HL-60 (cell line): Measurements from ENCODE around the gene GXYLT2.
"Not testable (repeated sequence)": the region's sequence is repeated elsewhere in the genome, so short reads cannot be mapped to it uniquely, and the experiment has no call there.

Experiments used
- DNase-seq, 2 experiments: peaks; one replicate each; pipeline ENCODE4 v3.0.0-alpha.2; 2010 to 2020; ENCODE audit warnings: low read depth in 1 of 2, low spot score in 1 of 2
- H3K27ac ChIP-seq: fragments of 250-450 bp; sonication (Bioruptor Pico); replicated peaks from 2 replicates; pipeline ENCODE4 v1.5.1; 2020; ENCODE audit warnings: mild to moderate bottlenecking, moderate library complexity
- H3K27me3 ChIP-seq: fragments of 250-450 bp; sonication (Bioruptor Pico); 2 replicates; pipeline ENCODE4 v1.5.1; 2021; ENCODE audit warnings: mild to moderate bottlenecking, moderate library complexity; ENCODE audit not compliant: insufficient read depth, poor library complexity, severe bottlenecking
- H3K4me3 ChIP-seq: replicated peaks from 2 replicates; pipeline ENCODE4 v1.5.1; 2011; ENCODE audit warnings: mild to moderate bottlenecking, control low read depth, low read length; ENCODE audit not compliant: insufficient read depth
- CTCF ChIP-seq: IDR thresholded peaks from one replicate; pipeline ENCODE4 v1.5.1; 2011; ENCODE audit warnings: low read length, control low read depth, inconsistent platforms; ENCODE audit not compliant: insufficient read depth
- GABPA ChIP-seq: IDR thresholded peaks from 2 replicates; pipeline ENCODE4 v1.6.1; 2012; ENCODE audit warnings: low read depth
- POLR2AphosphoS5 ChIP-seq: IDR thresholded peaks from 2 replicates; pipeline ENCODE4 v1.6.1; 2012; ENCODE audit warnings: low read depth
- SPI1 ChIP-seq: IDR thresholded peaks from 2 replicates; pipeline ENCODE4 v1.6.1; 2012; ENCODE audit warnings: low read depth, mild to moderate bottlenecking, borderline replicate concordance
- TF ChIP-seq, protein P1 (sequence below): IDR thresholded peaks from 2 replicates; pipeline ENCODE4 v1.6.1; 2012; ENCODE audit warnings: low read depth; ENCODE audit not compliant: insufficient replicate concordance

Gene GXYLT2

DNA sequence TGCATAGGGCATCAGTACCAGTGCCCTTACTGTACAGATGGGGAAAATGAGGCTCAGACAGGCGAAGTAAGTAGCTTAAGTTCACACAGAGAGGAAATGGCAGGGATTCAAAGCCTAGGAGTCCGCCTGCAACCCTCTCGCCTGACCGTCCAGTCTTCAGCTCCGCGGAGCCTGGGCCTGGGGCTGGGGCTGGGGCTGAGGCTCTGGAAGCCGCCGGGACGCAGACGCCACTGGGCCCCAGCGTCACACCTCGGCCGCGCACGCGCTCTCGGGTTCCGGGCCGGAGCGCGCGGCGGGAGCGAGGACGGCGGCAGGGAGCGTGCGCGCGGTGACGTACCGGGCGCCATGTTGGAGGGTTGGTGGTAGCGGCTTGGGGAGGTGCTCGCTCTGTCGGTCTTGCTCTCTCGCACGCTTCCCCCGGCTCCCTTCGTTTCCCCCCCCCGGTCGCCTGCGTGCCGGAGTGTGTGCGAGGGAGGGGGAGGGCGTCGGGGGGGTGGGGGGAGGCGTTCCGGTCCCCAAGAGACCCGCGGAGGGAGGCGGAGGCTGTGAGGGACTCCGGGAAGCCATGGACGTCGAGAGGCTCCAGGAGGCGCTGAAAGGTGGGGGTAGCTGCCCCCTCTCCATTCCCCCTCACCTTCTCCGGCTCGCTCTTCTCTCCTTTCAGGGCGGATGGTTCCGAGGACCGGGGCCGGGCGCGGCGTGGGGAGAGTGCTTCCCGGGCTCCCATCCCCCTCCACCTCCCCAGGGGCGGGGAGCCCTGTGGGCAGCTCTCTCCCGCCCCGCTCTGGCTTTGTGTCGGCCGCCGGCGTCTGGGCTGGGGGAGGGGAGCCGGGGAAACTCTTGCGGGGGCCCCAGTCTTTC is 108.9 kb downstream of the GXYLT2 start, which contains the start of gene PPP4R2:
Gene PPP4R2, plus strand, starts transcription at position 339 of the 861 bp plus-strand sequence. Its CDS starts 227 bp downstream, at position 566.
- peak within 1 kb of the TSS; percentile 97 for H3K27ac ChIP-seq
- TF ChIP-seq POLR2AphosphoS5 = peak; percentile 87
- TF ChIP-seq GABPA = no peak
- TF ChIP-seq, protein P1, sequence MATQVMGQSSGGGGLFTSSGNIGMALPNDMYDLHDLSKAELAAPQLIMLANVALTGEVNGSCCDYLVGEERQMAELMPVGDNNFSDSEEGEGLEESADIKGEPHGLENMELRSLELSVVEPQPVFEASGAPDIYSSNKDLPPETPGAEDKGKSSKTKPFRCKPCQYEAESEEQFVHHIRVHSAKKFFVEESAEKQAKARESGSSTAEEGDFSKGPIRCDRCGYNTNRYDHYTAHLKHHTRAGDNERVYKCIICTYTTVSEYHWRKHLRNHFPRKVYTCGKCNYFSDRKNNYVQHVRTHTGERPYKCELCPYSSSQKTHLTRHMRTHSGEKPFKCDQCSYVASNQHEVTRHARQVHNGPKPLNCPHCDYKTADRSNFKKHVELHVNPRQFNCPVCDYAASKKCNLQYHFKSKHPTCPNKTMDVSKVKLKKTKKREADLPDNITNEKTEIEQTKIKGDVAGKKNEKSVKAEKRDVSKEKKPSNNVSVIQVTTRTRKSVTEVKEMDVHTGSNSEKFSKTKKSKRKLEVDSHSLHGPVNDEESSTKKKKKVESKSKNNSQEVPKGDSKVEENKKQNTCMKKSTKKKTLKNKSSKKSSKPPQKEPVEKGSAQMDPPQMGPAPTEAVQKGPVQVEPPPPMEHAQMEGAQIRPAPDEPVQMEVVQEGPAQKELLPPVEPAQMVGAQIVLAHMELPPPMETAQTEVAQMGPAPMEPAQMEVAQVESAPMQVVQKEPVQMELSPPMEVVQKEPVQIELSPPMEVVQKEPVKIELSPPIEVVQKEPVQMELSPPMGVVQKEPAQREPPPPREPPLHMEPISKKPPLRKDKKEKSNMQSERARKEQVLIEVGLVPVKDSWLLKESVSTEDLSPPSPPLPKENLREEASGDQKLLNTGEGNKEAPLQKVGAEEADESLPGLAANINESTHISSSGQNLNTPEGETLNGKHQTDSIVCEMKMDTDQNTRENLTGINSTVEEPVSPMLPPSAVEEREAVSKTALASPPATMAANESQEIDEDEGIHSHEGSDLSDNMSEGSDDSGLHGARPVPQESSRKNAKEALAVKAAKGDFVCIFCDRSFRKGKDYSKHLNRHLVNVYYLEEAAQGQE = peak; percentile 41
- DNase-seq = peak; percentile 87 to 89
- peak within 1 kb of the TSS; percentile 76 for H3K4me3 ChIP-seq
- no peaks in the 10 kb centered on the region for H3K27me3 ChIP-seq

- no peak for TF ChIP-seq GABPA
- TF ChIP-seq CTCF = peak; percentile 11
- 0 out of 2 replicates have a peak, but pooled peaks have one; percentile 16 for TF ChIP-seq POLR2AphosphoS5
These were observed 109.6 kb downstream of the GXYLT2 start for GRCh38 chr3:72997421-72997961.

DNA sequence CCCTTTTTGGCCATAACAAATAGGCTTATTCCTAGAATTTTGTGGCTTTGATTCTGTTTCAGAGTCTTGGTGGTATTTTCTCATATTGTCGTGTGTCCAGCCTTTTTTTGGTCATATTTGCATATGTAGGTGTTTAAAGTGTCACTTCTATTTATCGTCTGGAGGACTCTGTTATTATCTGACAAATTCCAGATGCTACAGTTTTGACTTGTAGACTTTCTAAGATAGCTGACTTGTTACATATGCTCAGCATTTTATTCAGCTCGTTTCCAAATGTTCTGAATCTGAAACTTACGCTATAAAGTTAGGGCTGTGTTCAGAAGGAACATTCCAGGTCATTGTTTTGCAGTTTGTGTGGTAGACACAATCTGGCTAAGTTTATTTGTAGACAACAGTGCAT is 110.6 kb downstream of the GXYLT2 start:
- H3K27me3 ChIP-seq = no peaks in the 10 kb centered on the region
- peak overlapping the region; percentile 76 for H3K4me3 ChIP-seq
- peak overlapping the region; percentile 97 for H3K27ac ChIP-seq
- no peak for DNase-seq
- TF ChIP-seq, protein P1 = no peak
- TF ChIP-seq POLR2AphosphoS5 (no peak), SPI1 (no peak), GABPA (no peak), CTCF (no peak)

More at GRCh38 chr3:72997421-72997961, 109.6 kb downstream of the GXYLT2 start:
- peak; percentile 64 to 67 for DNase-seq
- Histone ChIP-seq H3K4me3 (peak overlapping the region; percentile 76), H3K27me3 (no peaks in the 10 kb centered on the region), H3K27ac (peak overlapping the region; percentile 97)

GRCh38 chr3:72999951-73000350 is 112.1 kb downstream of the GXYLT2 start:
- no peak for DNase-seq
- H3K27me3 ChIP-seq = no peaks in the 10 kb centered on the region
- TF ChIP-seq, protein P1 = no peak
- TF ChIP-seq GABPA (no peak), POLR2AphosphoS5 (no peak), SPI1 (no peak), CTCF (no peak)
- no peak overlapping the region for H3K27ac ChIP-seq
- no peak overlapping the region; the same call in 1 of the 2 replicates for H3K4me3 ChIP-seq

DNA sequence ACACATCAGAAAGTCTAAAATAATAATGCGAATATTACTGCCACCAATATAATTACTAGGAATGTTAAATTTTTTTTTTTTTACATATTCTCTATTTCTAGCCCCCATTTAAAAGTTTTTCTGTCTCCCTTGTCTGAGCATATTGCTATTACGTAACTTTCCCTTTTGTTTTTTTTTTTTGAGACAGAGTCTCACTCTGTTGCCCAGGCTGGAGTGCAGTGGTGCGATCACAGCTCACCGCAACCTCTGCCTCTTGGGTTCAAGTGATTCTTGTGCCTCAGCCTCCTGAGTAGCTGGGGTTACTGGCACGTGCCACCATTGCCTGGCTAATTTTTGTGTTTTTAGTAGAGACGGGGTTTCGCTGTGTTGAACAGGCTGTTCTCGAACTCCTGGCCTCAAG is 115.2 kb downstream of the GXYLT2 start:
- DNase-seq, H3K4me3 ChIP-seq, H3K27ac ChIP-seq, H3K27me3 ChIP-seq: not testable (repeated sequence)
